WI38 (cell line): ENCODE data around the gene M1AP.

Experiments
- H3K4me3 ChIP-seq: 2 replicates; pipeline ENCODE4 v1.5.1; 2011; ENCODE audit warnings: low read depth, mild to moderate bottlenecking, control low read depth, low read length
- CTCF ChIP-seq: IDR thresholded peaks from 2 replicates; pipeline ENCODE4 v1.5.1; 2012; ENCODE audit warnings: low read depth, mild to moderate bottlenecking, control low read depth, low read length

M1AP gene

GRCh38 chr2:74619651-74620297 lies 28.4 kb downstream of the M1AP start:
- no peak for TF ChIP-seq CTCF
- no peak overlapping the region for H3K4me3 ChIP-seq

GRCh38 chr2:74618410-74619083 lies 29.6 kb downstream of the M1AP start:
- TF ChIP-seq CTCF, result no peak
- H3K4me3 ChIP-seq, result no peak overlapping the region

- TF ChIP-seq CTCF, result no peak
- H3K4me3 ChIP-seq, result no peak overlapping the region
Measured at GRCh38 chr2:74617122-74617521, 31.0 kb downstream of the M1AP start.

GRCh38 chr2:74606927-74607326 lies 41.2 kb downstream of the M1AP start:
- TF ChIP-seq CTCF, result no peak
- H3K4me3 ChIP-seq, result no peak overlapping the region

GRCh38 chr2:74603282-74604000 lies 44.7 kb downstream of the M1AP start:
- TF ChIP-seq CTCF, result no peak
- no peak overlapping the region for H3K4me3 ChIP-seq

- TF ChIP-seq CTCF, result no peak
- no peak overlapping the region for H3K4me3 ChIP-seq
Measured at GRCh38 chr2:74602586-74603281, 45.4 kb downstream of the M1AP start.
